ENCODE data around the gene GINS2.

The GINS2 gene

DNA sequence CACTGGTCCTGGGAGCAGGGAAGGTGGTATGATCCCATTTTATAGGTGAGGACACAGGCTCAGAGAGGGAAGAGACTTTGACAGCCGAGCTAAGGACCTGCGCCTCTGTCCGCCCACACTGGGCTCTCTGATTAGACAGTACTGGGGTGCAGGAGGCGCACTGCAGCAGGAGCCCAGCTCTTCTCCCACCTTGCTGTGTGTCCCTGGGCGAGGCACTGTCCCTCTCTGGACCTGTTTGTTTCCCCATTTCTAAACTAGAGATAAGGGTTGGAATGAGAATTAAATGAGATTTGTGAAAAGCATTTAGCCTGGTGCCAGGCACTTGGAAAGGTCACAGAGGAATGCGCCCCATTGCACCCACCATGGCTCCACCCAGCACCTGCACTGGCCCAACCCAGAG lies 19.6 kb upstream of the GINS2 start:
- Histone ChIP-seq H3K4me3 (ENCODE audit: low read depth, low read length) (no peak overlapping the region), H3K27me3 (ENCODE audit: control insufficient read depth, insufficient read depth, low read length) (no peaks in the 10 kb centered on the region), H3K36me3 (ENCODE audit: control insufficient read depth, insufficient read depth, low read length) (no peaks in the 10 kb centered on the region), H3K9ac (no peak overlapping the region), H2AFZ (no peak overlapping the region), H3K9me3 (ENCODE audit: control insufficient read depth, low read length) (no peaks in the 10 kb centered on the region), H3K4me2 (ENCODE audit: low read length) (no peak overlapping the region), H3K4me1 (no peaks in the 10 kb centered on the region), H3K27ac (no peak overlapping the region), H3K79me2 (no peaks in the 10 kb centered on the region)
- TF ChIP-seq, protein P1, sequence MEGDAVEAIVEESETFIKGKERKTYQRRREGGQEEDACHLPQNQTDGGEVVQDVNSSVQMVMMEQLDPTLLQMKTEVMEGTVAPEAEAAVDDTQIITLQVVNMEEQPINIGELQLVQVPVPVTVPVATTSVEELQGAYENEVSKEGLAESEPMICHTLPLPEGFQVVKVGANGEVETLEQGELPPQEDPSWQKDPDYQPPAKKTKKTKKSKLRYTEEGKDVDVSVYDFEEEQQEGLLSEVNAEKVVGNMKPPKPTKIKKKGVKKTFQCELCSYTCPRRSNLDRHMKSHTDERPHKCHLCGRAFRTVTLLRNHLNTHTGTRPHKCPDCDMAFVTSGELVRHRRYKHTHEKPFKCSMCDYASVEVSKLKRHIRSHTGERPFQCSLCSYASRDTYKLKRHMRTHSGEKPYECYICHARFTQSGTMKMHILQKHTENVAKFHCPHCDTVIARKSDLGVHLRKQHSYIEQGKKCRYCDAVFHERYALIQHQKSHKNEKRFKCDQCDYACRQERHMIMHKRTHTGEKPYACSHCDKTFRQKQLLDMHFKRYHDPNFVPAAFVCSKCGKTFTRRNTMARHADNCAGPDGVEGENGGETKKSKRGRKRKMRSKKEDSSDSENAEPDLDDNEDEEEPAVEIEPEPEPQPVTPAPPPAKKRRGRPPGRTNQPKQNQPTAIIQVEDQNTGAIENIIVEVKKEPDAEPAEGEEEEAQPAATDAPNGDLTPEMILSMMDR (IDR thresholded peaks at IDR 0.05), result no peak

DNA sequence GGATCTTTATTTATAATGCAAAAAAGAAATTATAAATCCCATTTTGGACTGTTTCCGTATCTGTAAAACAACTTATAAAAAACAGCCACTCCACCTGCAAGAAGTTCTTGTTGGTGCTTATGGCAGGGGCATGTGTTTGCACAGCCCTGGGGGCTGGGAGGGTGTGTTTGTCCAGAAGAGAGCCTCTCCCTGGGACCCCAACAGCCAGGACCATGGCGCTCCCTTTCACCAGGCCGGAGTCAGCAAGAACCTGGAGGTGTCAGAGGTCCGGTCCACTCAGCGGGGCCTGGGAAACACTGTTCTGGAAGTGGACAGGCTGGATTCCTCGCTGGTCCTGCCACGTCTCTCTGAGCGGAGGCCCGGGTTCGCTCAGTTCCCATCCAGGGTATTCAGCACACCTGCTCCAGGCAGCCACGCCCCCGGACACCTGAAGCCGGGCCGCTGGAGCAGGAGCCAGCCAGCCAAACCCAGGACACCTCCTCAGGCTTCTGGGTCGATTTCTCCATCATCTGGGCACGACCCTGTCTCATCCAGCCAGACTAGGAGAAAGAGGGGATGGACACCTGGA lies 18.9 kb upstream of the GINS2 start:
- no peaks in the 10 kb centered on the region for H3K4me1 ChIP-seq

DNA sequence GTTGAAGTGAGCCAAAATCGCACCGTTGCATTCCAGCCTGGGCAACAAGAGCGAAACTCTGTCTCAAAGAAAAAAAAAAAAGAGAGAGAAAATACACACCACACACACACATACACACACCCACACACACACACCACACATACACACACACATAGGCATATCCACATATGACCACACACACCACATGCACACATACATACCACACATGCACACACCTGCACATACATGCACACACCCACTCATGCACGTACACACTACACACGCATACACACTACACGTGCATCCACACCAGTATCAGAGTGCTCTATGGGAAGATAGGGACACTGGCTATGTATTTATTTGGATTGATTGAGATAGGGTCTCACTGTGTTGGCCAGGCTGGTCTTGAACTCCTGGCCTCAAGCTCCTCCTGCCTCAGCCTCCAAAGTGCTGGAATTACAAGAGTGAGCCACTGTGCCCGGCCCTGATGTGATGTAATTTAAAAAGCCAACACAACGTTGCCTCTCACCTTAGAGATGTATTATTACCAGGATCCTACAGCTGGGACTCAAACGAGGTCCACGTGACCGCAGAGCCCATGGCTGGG lies 17.8 kb upstream of the GINS2 start:
- Histone ChIP-seq H2AFZ (no peak overlapping the region), H3K4me3 (ENCODE audit: low read depth, low read length) (no peak overlapping the region), H3K36me3 (ENCODE audit: control insufficient read depth, insufficient read depth, low read length) (no peaks in the 10 kb centered on the region), H3K9me3 (ENCODE audit: control insufficient read depth, low read length) (no peaks in the 10 kb centered on the region), H3K27me3 (ENCODE audit: control insufficient read depth, insufficient read depth, low read length) (no peaks in the 10 kb centered on the region), H3K27ac (no peak overlapping the region), H3K79me2 (no peaks in the 10 kb centered on the region), H3K9ac (no peak overlapping the region), H3K4me2 (ENCODE audit: low read length) (no peak overlapping the region), H3K4me1 (no peaks in the 10 kb centered on the region)
- TF ChIP-seq, protein P1 (IDR thresholded peaks at IDR 0.05), result no peak

More for the DNA sequence above, 18.9 kb upstream of the GINS2 start:
- Histone ChIP-seq H3K9ac (no peak overlapping the region), H3K27me3 (ENCODE audit: control insufficient read depth, insufficient read depth, low read length) (no peaks in the 10 kb centered on the region), H3K4me3 (ENCODE audit: low read depth, low read length) (no peak overlapping the region), H3K4me2 (ENCODE audit: low read length) (no peak overlapping the region), H3K9me3 (ENCODE audit: control insufficient read depth, low read length) (no peaks in the 10 kb centered on the region), H3K79me2 (no peaks in the 10 kb centered on the region), H3K27ac (no peak overlapping the region), H2AFZ (no peak overlapping the region), H3K36me3 (ENCODE audit: control insufficient read depth, insufficient read depth, low read length) (no peaks in the 10 kb centered on the region)
- TF ChIP-seq, protein P1 (IDR thresholded peaks at IDR 0.05), result no peak

DNA sequence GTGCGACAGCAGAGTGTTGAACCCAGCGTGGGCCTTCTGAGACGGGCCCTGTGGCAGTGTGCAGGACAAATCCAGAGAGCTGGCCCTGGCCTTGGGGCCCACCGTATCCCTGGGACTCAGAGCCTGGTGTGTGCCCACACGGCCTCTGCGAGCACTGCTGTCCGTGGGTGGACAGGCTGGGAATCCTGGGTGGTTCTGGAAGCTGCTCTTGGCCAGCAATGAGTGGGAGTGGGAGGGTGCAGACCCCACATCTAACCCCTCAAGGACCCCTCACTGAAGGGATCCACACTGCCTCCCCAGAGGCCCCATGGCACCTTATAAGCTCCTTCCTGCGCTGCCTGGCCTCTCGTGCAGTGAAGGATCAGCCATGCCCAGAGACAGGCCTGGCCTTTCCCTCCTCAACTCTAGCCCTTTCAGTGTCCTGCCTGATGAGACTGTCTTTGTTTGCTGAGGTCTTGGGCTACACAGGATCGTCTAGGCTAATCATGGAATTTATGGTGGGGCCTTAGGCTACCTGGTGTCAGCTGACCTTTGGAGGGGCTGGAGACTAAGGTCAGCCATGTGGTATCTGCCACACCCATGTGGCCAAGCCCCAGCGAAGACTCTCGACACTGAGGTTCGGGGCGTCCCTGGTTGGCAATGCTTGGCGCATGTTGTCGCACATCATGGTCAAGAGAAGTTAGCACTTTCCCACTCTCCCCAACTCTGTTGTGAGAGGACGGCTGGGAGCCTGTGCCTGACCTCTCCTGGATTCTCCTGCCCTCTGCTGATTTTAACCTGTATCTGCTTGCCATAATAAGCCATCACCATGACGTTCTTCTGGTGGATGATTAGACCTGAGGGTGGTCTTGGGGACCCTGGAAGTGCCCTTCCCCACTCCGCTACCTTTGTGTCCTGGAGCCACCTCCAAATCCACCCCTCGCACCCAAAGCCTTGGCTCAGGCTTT lies 16.4 kb upstream of the GINS2 start:
- no peak overlapping the region for H3K4me3 ChIP-seq (ENCODE audit: low read depth, low read length)
- no peak overlapping the region for H2AFZ ChIP-seq
- TF ChIP-seq, protein P1 (IDR thresholded peaks at IDR 0.05), result no peak
- H3K4me2 ChIP-seq (ENCODE audit: low read length), result no peak overlapping the region
- no peak overlapping the region for H3K27ac ChIP-seq
- no peaks in the 10 kb centered on the region for H3K36me3 ChIP-seq (ENCODE audit: control insufficient read depth, insufficient read depth, low read length)
- no peaks in the 10 kb centered on the region for H3K27me3 ChIP-seq (ENCODE audit: control insufficient read depth, insufficient read depth, low read length)
- H3K9me3 ChIP-seq (ENCODE audit: control insufficient read depth, low read length), result no peaks in the 10 kb centered on the region
- H3K79me2 ChIP-seq, result no peaks in the 10 kb centered on the region
- no peaks in the 10 kb centered on the region for H3K4me1 ChIP-seq
- H3K9ac ChIP-seq, result no peak overlapping the region
